LNCAP (cell line): ENCODE measurements around the gene PIM1.

Source experiments
- TF ChIP-seq, protein P1 (sequence below): fragments of 450-650 bp; IDR thresholded peaks from 2 replicates; pipeline ENCODE4 v1.5.1; 2017; ENCODE audit warnings: mild to moderate bottlenecking

PIM1 gene

DNA sequence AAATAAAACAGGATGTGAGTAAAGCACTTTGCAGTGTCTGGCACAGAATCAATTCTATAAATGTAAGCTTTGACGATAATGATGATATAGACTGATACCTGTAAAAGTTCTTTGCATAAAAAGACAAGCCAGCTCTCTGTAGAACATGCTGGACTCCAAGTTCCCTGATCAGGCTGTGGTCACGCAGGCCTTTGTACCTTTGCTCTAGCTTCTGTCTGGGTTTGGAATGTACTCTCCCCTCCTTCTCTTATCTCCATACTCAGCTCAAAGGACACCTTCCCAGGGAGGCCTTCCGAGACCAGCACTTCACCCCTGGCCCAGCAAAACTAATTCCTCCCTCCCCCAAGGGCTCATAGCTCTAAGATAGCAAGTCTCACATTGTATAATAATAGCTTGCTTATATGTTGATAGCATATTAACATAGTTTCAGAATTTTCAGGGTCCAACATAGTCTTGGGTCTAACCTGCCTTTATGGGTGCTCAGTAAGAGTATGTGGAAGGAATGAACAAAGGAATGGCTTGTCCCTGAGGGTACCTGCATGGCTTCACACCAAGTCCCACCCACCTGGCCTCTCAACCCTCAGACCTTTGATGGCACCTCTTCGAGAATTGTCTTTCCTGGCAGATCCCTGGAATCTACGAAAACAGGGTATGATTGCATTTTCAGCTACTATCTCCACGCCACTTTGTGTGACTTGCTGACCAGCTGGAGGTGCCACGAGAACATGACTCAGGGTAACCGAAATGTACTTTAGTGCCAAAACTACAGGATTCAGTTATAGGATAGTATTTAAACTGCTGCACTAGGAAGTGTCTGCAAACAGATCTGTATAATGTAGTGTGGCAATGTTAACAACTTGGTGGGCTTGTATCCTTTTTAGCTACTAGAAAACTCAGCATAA, 41.7 kb upstream of the PIM1 start:
- TF ChIP-seq, protein P1, sequence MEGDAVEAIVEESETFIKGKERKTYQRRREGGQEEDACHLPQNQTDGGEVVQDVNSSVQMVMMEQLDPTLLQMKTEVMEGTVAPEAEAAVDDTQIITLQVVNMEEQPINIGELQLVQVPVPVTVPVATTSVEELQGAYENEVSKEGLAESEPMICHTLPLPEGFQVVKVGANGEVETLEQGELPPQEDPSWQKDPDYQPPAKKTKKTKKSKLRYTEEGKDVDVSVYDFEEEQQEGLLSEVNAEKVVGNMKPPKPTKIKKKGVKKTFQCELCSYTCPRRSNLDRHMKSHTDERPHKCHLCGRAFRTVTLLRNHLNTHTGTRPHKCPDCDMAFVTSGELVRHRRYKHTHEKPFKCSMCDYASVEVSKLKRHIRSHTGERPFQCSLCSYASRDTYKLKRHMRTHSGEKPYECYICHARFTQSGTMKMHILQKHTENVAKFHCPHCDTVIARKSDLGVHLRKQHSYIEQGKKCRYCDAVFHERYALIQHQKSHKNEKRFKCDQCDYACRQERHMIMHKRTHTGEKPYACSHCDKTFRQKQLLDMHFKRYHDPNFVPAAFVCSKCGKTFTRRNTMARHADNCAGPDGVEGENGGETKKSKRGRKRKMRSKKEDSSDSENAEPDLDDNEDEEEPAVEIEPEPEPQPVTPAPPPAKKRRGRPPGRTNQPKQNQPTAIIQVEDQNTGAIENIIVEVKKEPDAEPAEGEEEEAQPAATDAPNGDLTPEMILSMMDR: no peak

DNA sequence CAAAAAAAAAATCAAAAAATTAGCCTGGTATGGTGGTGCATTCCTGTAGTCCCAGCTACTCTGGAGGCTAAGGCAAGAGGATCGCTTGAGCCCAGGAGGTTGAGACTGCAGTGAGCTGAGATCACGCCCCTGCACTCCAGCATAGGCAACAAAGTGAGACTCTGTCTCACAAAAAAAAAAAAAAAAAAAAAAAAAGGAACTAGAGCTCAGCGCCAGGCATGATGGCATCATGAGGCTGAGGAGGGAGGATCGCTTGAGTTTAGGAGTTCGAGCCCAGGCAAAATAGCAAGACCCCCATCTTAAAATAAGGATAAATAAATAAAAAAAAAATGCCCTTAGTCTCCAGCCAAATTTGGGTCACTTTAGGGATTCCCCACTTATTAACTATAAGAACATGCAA, 40.4 kb upstream of the PIM1 start:
- TF ChIP-seq, protein P1: no peak

DNA sequence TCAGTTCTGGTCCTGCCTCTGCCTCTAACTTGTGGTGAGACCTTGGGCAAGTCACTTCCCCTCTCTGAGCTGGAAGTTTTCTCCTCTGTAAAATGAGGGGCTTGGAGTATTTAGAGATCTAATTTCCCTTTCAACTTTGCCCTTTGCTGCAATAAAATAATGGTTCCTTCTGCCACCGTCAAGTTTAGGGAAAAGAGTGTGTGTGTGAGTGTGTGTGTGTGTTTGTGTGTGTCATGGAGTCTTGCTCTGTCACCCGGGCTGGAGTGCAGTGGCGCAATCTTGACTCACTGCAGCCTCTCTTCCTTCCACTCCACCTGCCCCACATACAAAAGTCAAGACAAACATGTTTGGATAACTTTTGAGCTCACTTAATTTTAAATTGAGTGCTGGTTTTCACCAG, 39.2 kb upstream of the PIM1 start:
- TF ChIP-seq, protein P1: no peak

DNA sequence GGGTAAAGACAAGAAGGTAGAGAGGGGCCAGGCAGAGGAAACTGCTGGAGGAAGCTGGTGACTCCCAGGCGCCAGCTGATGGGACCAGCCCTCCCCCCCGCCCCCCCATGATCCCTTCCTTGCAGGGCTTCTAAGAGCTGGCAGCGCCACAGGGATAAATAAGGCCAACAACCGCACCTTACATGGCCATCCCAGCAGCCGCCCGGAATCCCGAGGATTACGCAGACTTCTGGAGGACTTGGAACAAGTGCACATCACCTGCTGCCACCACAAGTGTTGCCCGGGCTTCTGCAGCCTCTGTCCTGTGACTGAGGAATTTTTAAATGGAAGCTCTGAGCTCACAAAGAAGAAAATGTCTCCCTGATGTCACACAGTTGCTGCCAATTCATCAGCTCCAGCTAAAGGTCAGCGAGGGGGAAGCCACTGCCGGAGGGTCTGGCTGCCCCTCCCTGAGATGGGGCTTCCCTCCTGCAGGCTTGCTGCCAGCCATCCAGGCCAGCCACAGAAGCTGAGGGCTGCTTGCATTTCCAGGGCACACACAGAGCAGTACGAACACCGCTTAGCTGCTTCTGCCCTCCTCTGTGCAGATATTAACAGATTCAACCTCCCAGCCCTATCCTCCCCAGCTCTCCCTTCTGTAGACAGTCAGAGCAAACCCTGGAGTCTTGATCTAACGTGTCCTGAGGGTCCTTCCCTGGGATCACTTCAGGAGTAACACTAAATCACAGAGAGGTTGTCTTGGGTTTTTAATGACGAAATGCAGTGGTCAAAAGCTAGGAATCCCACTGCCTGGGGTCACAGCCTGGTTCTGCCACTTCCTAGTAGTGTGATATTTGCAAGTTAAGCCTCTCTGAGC, 38.6 kb upstream of the PIM1 start:
- TF ChIP-seq, protein P1: no peak

DNA sequence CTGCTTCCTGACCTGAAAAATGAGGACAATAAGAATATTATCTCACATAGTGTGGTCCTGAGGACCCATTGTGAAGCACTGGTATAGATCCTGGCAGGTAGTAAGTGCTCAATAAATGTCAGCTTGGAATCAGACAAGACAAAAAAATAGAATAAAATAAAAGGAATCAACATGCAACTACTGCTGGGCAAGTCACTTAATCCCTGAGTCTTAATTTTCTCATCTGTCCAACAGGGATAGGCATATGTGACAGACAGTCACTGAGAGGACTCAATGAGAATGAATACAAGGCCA, 38.0 kb upstream of the PIM1 start:
- TF ChIP-seq, protein P1: no peak

GRCh38 chr6:37134036-37134395, 35.9 kb upstream of the PIM1 start:
- TF ChIP-seq, protein P1: no peak

DNA sequence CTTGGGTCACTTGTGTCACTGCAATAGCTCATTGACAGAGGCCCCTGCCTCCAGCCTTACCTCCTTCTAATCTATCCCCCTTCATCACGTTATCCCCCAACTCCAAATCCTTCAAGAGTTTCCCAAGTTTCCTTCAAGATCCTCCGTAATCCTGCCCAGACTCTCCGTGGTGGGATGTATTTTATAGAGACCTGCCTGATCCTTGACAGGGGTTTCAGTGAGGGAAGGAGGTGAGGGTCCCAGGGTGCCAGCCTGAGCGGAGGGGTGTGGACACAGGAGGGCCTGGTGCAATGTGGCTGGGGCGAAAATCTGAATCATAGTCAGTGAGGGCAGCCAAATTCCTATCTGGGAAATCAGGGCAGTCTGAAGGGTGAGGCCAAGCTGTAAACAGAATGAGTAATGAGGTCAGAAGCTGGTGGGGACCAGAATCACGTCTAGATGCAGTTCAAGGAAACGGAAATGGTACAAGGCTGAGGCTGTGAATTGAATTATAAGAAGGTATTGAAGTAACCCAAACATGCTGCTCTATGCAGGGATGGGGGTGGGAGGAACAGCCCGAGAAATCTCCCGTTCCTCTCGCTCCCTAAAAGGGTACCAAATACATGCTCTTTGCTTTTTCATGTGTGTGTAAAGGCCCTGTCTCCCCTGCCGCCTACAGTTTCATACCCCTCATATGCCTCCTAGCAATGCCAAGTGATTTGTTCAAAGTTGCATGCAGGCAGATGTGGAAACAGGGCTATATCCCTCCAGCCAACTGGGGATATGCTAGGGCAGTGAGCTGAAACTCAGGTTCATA, 35.4 kb upstream of the PIM1 start:
- TF ChIP-seq, protein P1: no peak
